H9 (cell line): ENCODE data around the gene S100A3. TPM values are rescaled to one million over a fixed set of nuclear protein-coding genes. Genes with fewer than 3 reads are reported as not detected.

Experiments used
- DNase-seq: peaks from one replicate; pipeline ENCODE4 v3.0.0-alpha.2; 2017
- H2AFZ ChIP-seq: one replicate; pipeline ENCODE4 v1.6.1; 2013; ENCODE audit warnings: mild to moderate bottlenecking, low read length, control low read depth, moderate library complexity
- H2AK5ac ChIP-seq: 2 replicates; pipeline ENCODE4 v1.6.1; 2013; ENCODE audit warnings: low read length, control low read depth, mixed read lengths; ENCODE audit not compliant: insufficient read length
- H2BK120ac ChIP-seq: one replicate; pipeline ENCODE4 v1.6.1; 2013; ENCODE audit warnings: low read depth, mild to moderate bottlenecking, low read length, control low read depth, inconsistent platforms; ENCODE audit not compliant: poor library complexity, severe bottlenecking
- H2BK12ac ChIP-seq: 2 replicates; pipeline ENCODE4 v1.6.1; 2013; ENCODE audit warnings: low read length, control low read depth, mixed read lengths, low read depth; ENCODE audit not compliant: insufficient read length
- H2BK15ac ChIP-seq: 2 replicates; pipeline ENCODE4 v1.6.1; 2013; ENCODE audit warnings: low read depth, low read length, control low read depth
- H2BK20ac ChIP-seq: one replicate; pipeline ENCODE4 v1.6.1; 2013; ENCODE audit warnings: low read depth, mild to moderate bottlenecking, low read length, control low read depth, inconsistent platforms; ENCODE audit not compliant: poor library complexity, severe bottlenecking
- H2BK5ac ChIP-seq: 2 replicates; pipeline ENCODE4 v1.6.1; 2013; ENCODE audit warnings: low read length, control low read depth, mixed read lengths; ENCODE audit not compliant: insufficient read length
- H3K14ac ChIP-seq: 2 replicates; pipeline ENCODE4 v1.6.1; 2013; ENCODE audit warnings: low read length, control low read depth; ENCODE audit not compliant: insufficient read depth
- H3K18ac ChIP-seq: 2 replicates; pipeline ENCODE4 v1.6.1; 2013; ENCODE audit warnings: low read depth, mild to moderate bottlenecking, mixed read lengths, low read length, control low read depth; ENCODE audit not compliant: insufficient read length
- H3K23ac ChIP-seq: 2 replicates; pipeline ENCODE4 v1.6.1; 2013; ENCODE audit warnings: low read length, control low read depth, mixed read lengths, low read depth; ENCODE audit not compliant: insufficient read length
- H3K23me2 ChIP-seq: 2 replicates; pipeline ENCODE4 v1.6.1; 2013; ENCODE audit warnings: low read depth, mild to moderate bottlenecking, mixed read lengths, low read length, control low read depth; ENCODE audit not compliant: insufficient read length, poor library complexity, severe bottlenecking
- H3K27ac ChIP-seq: 2 replicates; pipeline ENCODE4 v1.5.1; 2013; ENCODE audit warnings: low read length, control low read depth, mixed read lengths, low read depth; ENCODE audit not compliant: insufficient read length
- H3K27me3 ChIP-seq: 2 replicates; pipeline ENCODE4 v1.6.1; 2013; ENCODE audit warnings: low read length, control low read depth, inconsistent platforms; ENCODE audit not compliant: insufficient read depth
- H3K4ac ChIP-seq: 2 replicates; pipeline ENCODE4 v1.6.1; 2013; ENCODE audit warnings: low read depth, mild to moderate bottlenecking, control low read depth, inconsistent platforms, low read length, moderate library complexity
- H3K4me1 ChIP-seq: 2 replicates; pipeline ENCODE4 v1.6.1; 2013; ENCODE audit warnings: low read length, control low read depth, inconsistent platforms; ENCODE audit not compliant: insufficient read depth
- H3K4me2 ChIP-seq: 2 replicates; pipeline ENCODE4 v1.6.1; 2013; ENCODE audit warnings: low read length, control low read depth, mixed read lengths; ENCODE audit not compliant: insufficient read length, insufficient read depth
- H3K56ac ChIP-seq: 2 replicates; pipeline ENCODE4 v1.6.1; 2013; ENCODE audit warnings: low read depth, mild to moderate bottlenecking, mixed read lengths, low read length, control low read depth; ENCODE audit not compliant: insufficient read length
- H3K79me1 ChIP-seq: 2 replicates; pipeline ENCODE4 v1.6.1; 2013; ENCODE audit warnings: low read depth, mild to moderate bottlenecking, moderate library complexity, low read length, control low read depth, inconsistent platforms; ENCODE audit not compliant: insufficient read depth, poor library complexity, severe bottlenecking
- H3K79me2 ChIP-seq: 2 replicates; pipeline ENCODE4 v1.6.1; 2013; ENCODE audit warnings: low read length, control low read depth, inconsistent platforms; ENCODE audit not compliant: insufficient read depth
- H3K9ac ChIP-seq: 2 replicates; pipeline ENCODE4 v1.6.1; 2013; ENCODE audit warnings: low read length, control low read depth, mixed read lengths; ENCODE audit not compliant: insufficient read length; ENCODE audit errors: extremely low read depth
- H3K9me3 ChIP-seq: one replicate; pipeline ENCODE4 v1.6.1; 2013; ENCODE audit warnings: low read depth, low read length, inconsistent platforms; ENCODE audit not compliant: control insufficient read depth
- H3T11ph ChIP-seq: one replicate; pipeline ENCODE4 v1.6.1; 2013; ENCODE audit warnings: mild to moderate bottlenecking, low read length, control low read depth, inconsistent platforms
- H4K20me1 ChIP-seq: one replicate; pipeline ENCODE4 v1.6.1; 2013; ENCODE audit not compliant: control insufficient read depth, insufficient read length, insufficient read depth
- H4K5ac ChIP-seq: 2 replicates; pipeline ENCODE4 v1.6.1; 2013; ENCODE audit warnings: low read depth, mild to moderate bottlenecking, mixed read lengths, low read length, control low read depth; ENCODE audit not compliant: insufficient read length
- H4K8ac ChIP-seq: replicated peaks from 2 replicates; pipeline ENCODE4 v1.6.1; 2013; ENCODE audit warnings: low read length, control low read depth, mixed read lengths, low read depth; ENCODE audit not compliant: insufficient read length
- H4K91ac ChIP-seq: 2 replicates; pipeline ENCODE4 v1.6.1; 2013; ENCODE audit warnings: low read depth, mild to moderate bottlenecking, moderate library complexity, mixed read lengths, low read length, control low read depth; ENCODE audit not compliant: insufficient read length
- H3K27ac Mint-ChIP-seq, 3 experiments: 2 replicates in 2 of 3; 3 replicates in 1 of 3; pipeline ENCODE4 v1.8.0; 2020 to 2021; ENCODE audit warnings: mixed read lengths in 3 of 3, mild to moderate bottlenecking in 1 of 3, moderate library complexity in 1 of 3
- H3K27me3 Mint-ChIP-seq: 2 replicates; pipeline ENCODE4 v1.8.0; 2021; ENCODE audit warnings: low read depth, mild to moderate bottlenecking, moderate library complexity, mixed read lengths
- H3K36me3 Mint-ChIP-seq, 3 experiments: 2 replicates in 2 of 3; 3 replicates in 1 of 3; pipeline ENCODE4 v1.8.0; 2020 to 2021; ENCODE audit warnings: low read depth in 3 of 3, mixed read lengths in 3 of 3; ENCODE audit not compliant: insufficient read depth in 1 of 3
- H3K4me1 Mint-ChIP-seq, 2 experiments: 2 replicates each; pipeline ENCODE4 v1.8.0; 2020; ENCODE audit warnings: mixed read lengths in 2 of 2
- H3K4me3 Mint-ChIP-seq, 2 experiments: 2 replicates in 1 of 2; 3 replicates in 1 of 2; pipeline ENCODE4 v1.8.0; 2020 to 2021; ENCODE audit warnings: mild to moderate bottlenecking in 2 of 2, mixed read lengths in 2 of 2, moderate library complexity in 1 of 2
- H3K9me3 Mint-ChIP-seq, 2 experiments: 2 replicates in 1 of 2; 3 replicates in 1 of 2; pipeline ENCODE4 v1.8.0; 2020; ENCODE audit warnings: mild to moderate bottlenecking in 2 of 2, mixed read lengths in 2 of 2, moderate library complexity in 1 of 2
- WGBS: extraction: QIAGEN DNeasy Blood & Tissue Kit; methylation state at CpG from one replicate; pipeline ENCODE4 v1.1.7; 2013; ENCODE audit warnings: missing lambda C conversion rate, low lambda C conversion rate, mixed read lengths; ENCODE audit not compliant: insufficient read length; ENCODE audit errors: extremely low coverage; 5-methylcytosine and 5-hydroxymethylcytosine counted together
- total RNA-seq: library from RNA; stranded (reverse); gene quantifications from 2 replicates; pipeline ENCODE4 v1.2.1, GENCODE V29; 2021
- TF ChIP-seq, protein P1 (sequence below): fragments of 200-600 bp; sonication (generic); conservative IDR thresholded peaks from 3 replicates; pipeline ENCODE4 v1.8.0; 2021; ENCODE audit warnings: antibody characterized with exemption, mild to moderate bottlenecking

Gene S100A3
- total RNA-seq, 1 experiment from 2014 or later: not detected

GRCh38 chr1:153570874-153571273 lies 21.8 kb upstream of the S100A3 start:
- Histone ChIP-seq H3K14ac (no peak overlapping the region), H4K8ac (no peak overlapping the region), H2AFZ (no peak overlapping the region), H3K79me2 (no peaks in the 10 kb centered on the region), H3K4me1 (peaks cover 6% of the 10 kb centered on the region; the same call in 1 of the 2 replicates), H3K23me2 (no peaks in the 10 kb centered on the region), H3K9ac (no peak overlapping the region), H3K27ac (no peak overlapping the region), H3K4me2 (no peak overlapping the region), H3K56ac (no peak overlapping the region), H2BK120ac (no peak overlapping the region), H3T11ph (no peak overlapping the region), H3K4ac (no peak overlapping the region), H3K9me3 (no peaks in the 10 kb centered on the region), H3K79me1 (no peaks in the 10 kb centered on the region), H4K91ac (no peak overlapping the region), H2BK5ac (no peak overlapping the region), H2BK12ac (no peak overlapping the region), H4K20me1 (peaks cover 3% of the 10 kb centered on the region), H4K5ac (no peak overlapping the region), H2BK15ac (no peak overlapping the region), H2BK20ac (no peak overlapping the region), H3K23ac (no peak overlapping the region), H3K27me3 (no peaks in the 10 kb centered on the region), H2AK5ac (no peak overlapping the region), H3K18ac (no peak overlapping the region)
- Mint-ChIP-seq H3K27me3 (peaks cover 15% of the 10 kb centered on the region), H3K27ac (no peak overlapping the region), H3K4me1 (peaks cover 28 to 30% of the 10 kb centered on the region in 2 experiments), H3K4me3 (no peak overlapping the region), H3K9me3 (peaks cover 12 to 15% of the 10 kb centered on the region in 2 experiments; a peak in 4 of 5 replicates), H3K36me3 (peaks cover 0 to 6% (median 0%) of the 10 kb centered on the region in 3 experiments; a peak in 2 of 7 replicates)
- WGBS: no CpG with 5 or more reads among the region's 5 CpGs
- DNase-seq: no peak
- TF ChIP-seq, protein P1, sequence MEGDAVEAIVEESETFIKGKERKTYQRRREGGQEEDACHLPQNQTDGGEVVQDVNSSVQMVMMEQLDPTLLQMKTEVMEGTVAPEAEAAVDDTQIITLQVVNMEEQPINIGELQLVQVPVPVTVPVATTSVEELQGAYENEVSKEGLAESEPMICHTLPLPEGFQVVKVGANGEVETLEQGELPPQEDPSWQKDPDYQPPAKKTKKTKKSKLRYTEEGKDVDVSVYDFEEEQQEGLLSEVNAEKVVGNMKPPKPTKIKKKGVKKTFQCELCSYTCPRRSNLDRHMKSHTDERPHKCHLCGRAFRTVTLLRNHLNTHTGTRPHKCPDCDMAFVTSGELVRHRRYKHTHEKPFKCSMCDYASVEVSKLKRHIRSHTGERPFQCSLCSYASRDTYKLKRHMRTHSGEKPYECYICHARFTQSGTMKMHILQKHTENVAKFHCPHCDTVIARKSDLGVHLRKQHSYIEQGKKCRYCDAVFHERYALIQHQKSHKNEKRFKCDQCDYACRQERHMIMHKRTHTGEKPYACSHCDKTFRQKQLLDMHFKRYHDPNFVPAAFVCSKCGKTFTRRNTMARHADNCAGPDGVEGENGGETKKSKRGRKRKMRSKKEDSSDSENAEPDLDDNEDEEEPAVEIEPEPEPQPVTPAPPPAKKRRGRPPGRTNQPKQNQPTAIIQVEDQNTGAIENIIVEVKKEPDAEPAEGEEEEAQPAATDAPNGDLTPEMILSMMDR: no peak
